Fibroblast of mammary gland (primary cell): ENCODE results near the gene PRH1.

Experiments used
- DNase-seq: peaks from one replicate; pipeline ENCODE4 v3.0.0-alpha.2; 2010; ENCODE audit warnings: low read depth
- H3K4me3 ChIP-seq: 2 replicates; pipeline ENCODE4 v1.5.1; 2011; ENCODE audit warnings: low read depth, mild to moderate bottlenecking, low read length, moderate library complexity; ENCODE audit not compliant: control insufficient read depth
- TF ChIP-seq, protein P1 (sequence below): conservative IDR thresholded peaks from 2 replicates; pipeline ENCODE4 v1.5.1; 2011; ENCODE audit warnings: low read depth, low read length, inconsistent platforms; ENCODE audit not compliant: control insufficient read depth, insufficient read depth

The PRH1 gene

DNA sequence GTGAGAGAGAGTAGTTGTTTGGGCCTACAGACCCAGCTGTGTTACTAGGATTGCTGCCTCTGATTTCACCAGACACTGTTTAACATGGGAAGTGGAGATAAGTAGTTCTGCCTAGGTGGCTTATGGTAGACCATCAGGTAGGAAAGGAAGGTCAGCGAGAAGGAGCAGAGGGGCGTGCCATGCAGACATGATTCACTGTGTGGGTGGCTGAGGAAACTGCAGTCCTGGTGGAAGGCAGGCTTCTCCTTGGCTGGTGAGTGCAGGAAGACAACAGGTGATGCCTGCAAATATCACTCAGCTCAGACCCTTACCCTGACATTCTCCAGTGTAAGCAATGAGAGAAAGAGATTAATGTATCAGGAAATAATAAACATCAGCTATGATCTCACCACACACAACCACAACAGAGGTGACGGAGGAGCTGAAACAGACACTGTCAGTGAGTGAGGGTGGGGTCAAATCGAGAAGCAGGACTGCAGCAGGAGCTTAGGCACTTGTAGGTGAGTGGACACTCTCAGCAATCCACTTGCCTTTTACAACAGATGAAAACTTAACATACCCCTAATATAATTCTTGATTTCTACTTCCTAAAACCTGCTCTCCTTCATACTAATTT, 32.7 kb downstream of the PRH1 start:
- TF ChIP-seq, protein P1, sequence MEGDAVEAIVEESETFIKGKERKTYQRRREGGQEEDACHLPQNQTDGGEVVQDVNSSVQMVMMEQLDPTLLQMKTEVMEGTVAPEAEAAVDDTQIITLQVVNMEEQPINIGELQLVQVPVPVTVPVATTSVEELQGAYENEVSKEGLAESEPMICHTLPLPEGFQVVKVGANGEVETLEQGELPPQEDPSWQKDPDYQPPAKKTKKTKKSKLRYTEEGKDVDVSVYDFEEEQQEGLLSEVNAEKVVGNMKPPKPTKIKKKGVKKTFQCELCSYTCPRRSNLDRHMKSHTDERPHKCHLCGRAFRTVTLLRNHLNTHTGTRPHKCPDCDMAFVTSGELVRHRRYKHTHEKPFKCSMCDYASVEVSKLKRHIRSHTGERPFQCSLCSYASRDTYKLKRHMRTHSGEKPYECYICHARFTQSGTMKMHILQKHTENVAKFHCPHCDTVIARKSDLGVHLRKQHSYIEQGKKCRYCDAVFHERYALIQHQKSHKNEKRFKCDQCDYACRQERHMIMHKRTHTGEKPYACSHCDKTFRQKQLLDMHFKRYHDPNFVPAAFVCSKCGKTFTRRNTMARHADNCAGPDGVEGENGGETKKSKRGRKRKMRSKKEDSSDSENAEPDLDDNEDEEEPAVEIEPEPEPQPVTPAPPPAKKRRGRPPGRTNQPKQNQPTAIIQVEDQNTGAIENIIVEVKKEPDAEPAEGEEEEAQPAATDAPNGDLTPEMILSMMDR, result no peak
- DNase-seq, result no peak

GRCh38 chr12:10849425-10849878, 34.6 kb downstream of the PRH1 start, which contains the start of gene PRR4:
Gene PRR4, minus strand, starts transcription at chr12:10849475. Its CDS starts 38 bp downstream, at chr12:10849437.
- no peak for DNase-seq
- H3K4me3 ChIP-seq, result no peak within 1 kb of the TSS
- TF ChIP-seq, protein P1, result no peak

More for the DNA sequence above, 32.7 kb downstream of the PRH1 start:
- no peak overlapping the region for H3K4me3 ChIP-seq

DNA sequence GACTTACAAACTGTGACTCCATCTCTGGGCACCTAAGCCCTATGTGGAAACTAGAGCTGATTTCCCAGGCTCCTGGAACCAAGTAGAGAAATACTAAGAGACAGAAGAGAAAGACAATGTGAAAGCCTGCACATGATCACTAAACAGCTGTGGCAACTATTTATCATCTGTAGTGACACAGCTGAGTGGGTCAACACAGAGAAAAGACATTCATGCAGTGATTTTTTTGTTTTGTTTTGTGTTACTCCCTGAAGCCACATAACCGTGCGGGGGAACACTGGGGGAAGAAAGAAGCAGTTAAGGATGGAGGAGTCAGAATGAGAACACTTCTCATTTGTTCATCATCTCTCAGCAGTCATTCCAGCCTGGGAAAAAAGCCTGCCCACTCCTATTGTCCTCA, 36.3 kb downstream of the PRH1 start:
- no peak for DNase-seq

GRCh38 chr12:10842862-10843261, 41.2 kb downstream of the PRH1 start:
- no peak overlapping the region for H3K4me3 ChIP-seq
- DNase-seq, result no peak
- TF ChIP-seq, protein P1, result no peak

More for the DNA sequence above, 36.3 kb downstream of the PRH1 start:
- no peak overlapping the region for H3K4me3 ChIP-seq
- TF ChIP-seq, protein P1, result no peak

GRCh38 chr12:10838461-10838860, 45.6 kb downstream of the PRH1 start:
- H3K4me3 ChIP-seq, result no peak overlapping the region
- no peak for DNase-seq
- TF ChIP-seq, protein P1, result no peak
